Body of pancreas (tissue), 4 donors: ENCODE measurements around the gene KRTCAP2.

ENCODE experiments used
- POLR2A ChIP-seq, 3 donors: fragments of 450-650 bp; IDR thresholded peaks; one replicate each; pipeline ENCODE4 v1.6.1; 2016; ENCODE audit warnings: antibody characterized with exemption in 3 of 3, mild to moderate bottlenecking in 2 of 3
- TF ChIP-seq, protein P1 (sequence below), 7 experiments: fragments of 450-650 bp in 4 of 7; fragments of 200-600 bp in 3 of 7; sonication (generic) in 3 of 7; IDR thresholded peaks; one replicate each; pipeline ENCODE4 v1.5.1; 2016 to 2019; ENCODE audit warnings: antibody characterized with exemption in 7 of 7

DNA sequence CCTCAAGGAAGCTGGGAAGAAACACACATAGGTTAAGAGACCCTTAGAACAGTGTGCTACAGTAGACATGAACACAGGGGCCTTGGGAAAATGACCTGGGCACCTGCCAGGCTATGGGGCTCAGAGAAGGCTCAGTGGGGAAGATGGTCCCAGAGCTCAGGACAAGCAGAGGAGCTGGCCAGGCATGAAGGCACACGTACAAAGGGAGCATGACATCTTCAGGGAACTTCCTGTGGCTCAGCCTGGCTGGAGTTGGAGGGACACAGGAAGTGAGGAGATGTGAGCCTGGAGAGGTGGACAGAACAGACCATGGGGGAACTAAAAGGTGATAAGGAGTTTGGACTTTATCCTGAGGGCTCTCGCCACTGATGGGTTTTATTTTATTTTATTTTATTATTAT lies 41.2 kb downstream of the KRTCAP2 start:
- no peak for TF ChIP-seq POLR2A (IDR thresholded peaks at IDR 0.05)
- TF ChIP-seq, protein P1, sequence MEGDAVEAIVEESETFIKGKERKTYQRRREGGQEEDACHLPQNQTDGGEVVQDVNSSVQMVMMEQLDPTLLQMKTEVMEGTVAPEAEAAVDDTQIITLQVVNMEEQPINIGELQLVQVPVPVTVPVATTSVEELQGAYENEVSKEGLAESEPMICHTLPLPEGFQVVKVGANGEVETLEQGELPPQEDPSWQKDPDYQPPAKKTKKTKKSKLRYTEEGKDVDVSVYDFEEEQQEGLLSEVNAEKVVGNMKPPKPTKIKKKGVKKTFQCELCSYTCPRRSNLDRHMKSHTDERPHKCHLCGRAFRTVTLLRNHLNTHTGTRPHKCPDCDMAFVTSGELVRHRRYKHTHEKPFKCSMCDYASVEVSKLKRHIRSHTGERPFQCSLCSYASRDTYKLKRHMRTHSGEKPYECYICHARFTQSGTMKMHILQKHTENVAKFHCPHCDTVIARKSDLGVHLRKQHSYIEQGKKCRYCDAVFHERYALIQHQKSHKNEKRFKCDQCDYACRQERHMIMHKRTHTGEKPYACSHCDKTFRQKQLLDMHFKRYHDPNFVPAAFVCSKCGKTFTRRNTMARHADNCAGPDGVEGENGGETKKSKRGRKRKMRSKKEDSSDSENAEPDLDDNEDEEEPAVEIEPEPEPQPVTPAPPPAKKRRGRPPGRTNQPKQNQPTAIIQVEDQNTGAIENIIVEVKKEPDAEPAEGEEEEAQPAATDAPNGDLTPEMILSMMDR (IDR thresholded peaks at IDR 0.05) = no peak
